Measurements from ENCODE around the gene ZNF331. TPM values are rescaled to one million over a fixed set of nuclear protein-coding genes. Genes with fewer than 3 reads are reported as not detected.

ZNF331 gene
- total RNA-seq, 1 experiment from 2014 or later = 57.2 TPM

- Histone ChIP-seq H4K8ac (replicated peaks; ENCODE audit: insufficient read length, low read depth, low read length) (no peak overlapping the region), H2BK12ac (ENCODE audit: insufficient read length, low read depth, low read length) (no peak overlapping the region), H3K4me1 (ENCODE audit: insufficient read depth, low read length) (no peaks in the 10 kb centered on the region), H4K5ac (ENCODE audit: insufficient read length, low read depth, low read length) (no peak overlapping the region), H4K20me1 (ENCODE audit: control insufficient read depth, insufficient read depth, insufficient read length) (no peaks in the 10 kb centered on the region), H3T11ph (ENCODE audit: low read length) (no peak overlapping the region), H3K56ac (ENCODE audit: insufficient read length, low read depth, low read length) (no peak overlapping the region), H3K9me3 (ENCODE audit: control insufficient read depth, low read depth, low read length) (no peaks in the 10 kb centered on the region), H2BK5ac (ENCODE audit: insufficient read length, low read length) (no peak overlapping the region), H2AFZ (ENCODE audit: low read length) (no peak overlapping the region), H3K18ac (ENCODE audit: insufficient read length, low read depth, low read length) (no peak overlapping the region), H3K23ac (ENCODE audit: insufficient read length, low read depth, low read length) (no peak overlapping the region), H3K79me1 (ENCODE audit: insufficient read depth, low read depth, low read length, poor library complexity, severe bottlenecking) (peaks cover 8% of the 10 kb centered on the region), H3K4me2 (ENCODE audit: insufficient read depth, insufficient read length, low read length) (no peak overlapping the region), H3K4ac (ENCODE audit: low read depth, low read length) (no peak overlapping the region), H3K27ac (ENCODE audit: insufficient read length, low read depth, low read length) (no peak overlapping the region), H3K9ac (ENCODE audit: extremely low read depth, insufficient read length, low read length) (no peak overlapping the region), H3K14ac (ENCODE audit: insufficient read depth, low read length) (no peak overlapping the region), H3K79me2 (ENCODE audit: insufficient read depth, low read length) (peaks cover 8% of the 10 kb centered on the region; the same call in 1 of the 2 replicates), H4K91ac (ENCODE audit: insufficient read length, low read depth, low read length) (no peak overlapping the region), H3K27me3 (ENCODE audit: insufficient read depth, low read length) (no peaks in the 10 kb centered on the region), H3K23me2 (ENCODE audit: insufficient read length, low read depth, low read length, poor library complexity, severe bottlenecking) (peaks cover 8% of the 10 kb centered on the region), H2BK15ac (ENCODE audit: low read depth, low read length) (no peak overlapping the region), H2BK20ac (ENCODE audit: low read depth, low read length, poor library complexity, severe bottlenecking) (no peak overlapping the region), H2AK5ac (ENCODE audit: insufficient read length, low read length) (no peak overlapping the region), H2BK120ac (ENCODE audit: low read depth, low read length, poor library complexity, severe bottlenecking) (no peak overlapping the region)
- no CpG with 5 or more reads among the region's 2 CpGs for WGBS (ENCODE audit: extremely low coverage, insufficient read length, low lambda C conversion rate)
- H3K36me3 Mint-ChIP-seq (ENCODE audit: insufficient read depth in 1 of 3, low read depth in 3 of 3) = peaks cover 53 to 80% (median 68%) of the 10 kb centered on the region in 3 experiments
- no peak for TF ChIP-seq CTCF (conservative IDR thresholded peaks at IDR 0.05)
- H3K4me1 Mint-ChIP-seq = peaks cover 14 to 19% of the 10 kb centered on the region in 2 experiments
- peaks cover 25 to 26% of the 10 kb centered on the region in 2 experiments for H3K9me3 Mint-ChIP-seq
- H3K27me3 Mint-ChIP-seq (ENCODE audit: low read depth) = no peaks in the 10 kb centered on the region
- H3K4me3 Mint-ChIP-seq = no peak overlapping the region
- DNase-seq = no peak
- H3K27ac Mint-ChIP-seq = no peak overlapping the region
Measured at GRCh38 chr19:53525922-53526321, 12.0 kb upstream of the ZNF331 start.

Measured in H9 (cell line).